ENCODE data around the gene TTC1. TPM values are rescaled to one million over a fixed set of nuclear protein-coding genes. Genes with fewer than 3 reads are reported as not detected.

Gene TTC1
- total RNA-seq, 1 donor from 2014 or later, result 50.0 TPM

DNA sequence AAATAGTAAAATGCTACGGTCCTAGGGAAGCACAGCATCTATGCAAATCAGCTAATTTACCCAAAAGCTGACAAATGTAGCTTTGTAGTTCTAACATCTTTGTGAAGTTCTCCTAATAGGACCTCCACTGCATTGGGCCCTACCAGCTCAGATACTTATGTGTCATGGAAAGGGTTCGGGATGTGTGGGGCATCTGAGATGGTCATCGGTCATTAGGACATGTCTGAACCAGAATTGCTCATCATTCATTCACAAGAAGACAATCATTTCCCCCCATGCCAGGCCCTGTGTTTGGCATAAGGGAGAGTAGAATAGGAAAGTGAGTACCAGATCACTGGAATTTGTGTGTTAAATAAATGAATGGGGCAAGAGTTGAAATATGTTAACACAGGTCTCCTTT is 74.6 kb downstream of the TTC1 start:
- DNase-seq (ENCODE audit: low read depth in 2 of 2), result peak; percentile 44 to 58

DNA sequence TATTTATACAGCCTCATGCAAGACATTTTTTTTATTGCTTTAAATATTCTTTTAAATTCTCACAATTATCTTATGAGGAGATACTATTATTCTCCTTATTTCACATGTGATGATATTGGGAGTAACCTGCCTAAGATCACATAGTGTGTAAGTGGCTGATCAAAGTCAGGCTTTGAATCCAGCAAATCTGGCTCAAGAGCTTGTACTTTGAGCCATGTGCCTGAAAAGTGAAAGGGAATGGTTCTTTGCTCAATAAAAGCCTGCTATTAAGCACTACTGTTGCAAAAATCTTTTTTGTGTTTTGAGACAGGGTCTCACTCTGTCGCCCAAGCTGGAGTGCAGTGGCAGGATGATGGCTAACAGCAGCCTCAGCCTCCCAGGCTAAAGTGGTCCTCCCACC is 75.2 kb downstream of the TTC1 start:
- no peak for DNase-seq (ENCODE audit: low read depth in 2 of 2)

DNA sequence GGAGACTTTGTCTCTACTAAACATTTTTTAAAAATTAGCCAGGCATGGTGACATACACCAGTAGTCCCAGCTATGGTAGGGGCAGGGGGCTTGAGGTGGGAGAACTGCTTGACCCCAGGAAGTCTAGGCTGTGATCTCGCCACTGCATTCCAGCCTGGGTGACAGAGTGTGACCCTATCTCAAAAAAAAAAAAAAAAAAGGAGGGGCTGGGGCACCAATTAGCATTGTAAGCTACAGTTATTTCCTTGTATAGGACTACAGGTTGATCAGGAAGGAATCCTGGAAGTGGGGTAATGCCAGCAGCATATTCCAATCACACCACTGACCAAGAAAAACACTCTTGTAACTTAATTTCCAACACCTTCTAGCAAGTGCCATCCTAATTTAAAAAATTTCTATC is 78.3 kb downstream of the TTC1 start:
- no peak for DNase-seq (ENCODE audit: low read depth in 2 of 2)

DNA sequence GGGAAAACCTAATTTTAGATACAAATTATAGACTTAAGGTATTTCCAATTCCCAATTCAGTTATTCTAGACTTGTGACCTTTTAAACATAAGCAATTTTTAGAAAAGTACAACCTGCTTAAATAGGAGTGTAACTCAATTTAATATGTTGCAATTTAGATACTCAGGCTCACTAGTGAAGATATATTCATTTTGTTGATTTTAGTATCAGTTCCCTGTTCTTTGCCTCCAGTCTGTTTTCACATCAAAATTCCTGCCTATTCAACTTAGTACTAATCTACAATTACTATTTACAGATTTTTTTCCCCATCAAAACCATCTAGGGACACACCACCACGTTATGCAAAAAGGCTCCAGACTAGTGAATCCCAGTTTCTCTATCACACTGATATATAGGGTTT is 79.9 kb downstream of the TTC1 start:
- DNase-seq (ENCODE audit: low read depth in 2 of 2), result no peak

DNA sequence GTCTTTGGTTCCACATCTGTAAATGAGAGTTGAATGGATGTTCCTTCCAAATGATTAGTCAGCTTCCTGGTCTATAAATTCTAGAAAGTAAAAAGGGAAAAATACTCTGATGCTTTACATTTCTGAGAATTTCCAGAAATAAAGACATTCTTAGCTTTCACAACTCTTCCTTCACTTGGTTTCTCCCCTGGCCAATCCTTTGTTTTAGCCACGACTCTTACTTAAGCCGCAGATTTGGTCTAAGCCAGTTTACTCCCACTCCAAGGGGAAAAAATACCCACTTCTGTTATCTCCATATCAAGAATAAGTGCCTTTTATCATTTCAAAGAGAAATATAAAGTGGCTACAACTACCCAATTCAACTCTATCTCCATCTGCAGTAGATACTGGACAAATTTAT is 80.6 kb downstream of the TTC1 start:
- peak in 1 of 2 donors; percentile 32 for DNase-seq (ENCODE audit: low read depth in 2 of 2)

DNA sequence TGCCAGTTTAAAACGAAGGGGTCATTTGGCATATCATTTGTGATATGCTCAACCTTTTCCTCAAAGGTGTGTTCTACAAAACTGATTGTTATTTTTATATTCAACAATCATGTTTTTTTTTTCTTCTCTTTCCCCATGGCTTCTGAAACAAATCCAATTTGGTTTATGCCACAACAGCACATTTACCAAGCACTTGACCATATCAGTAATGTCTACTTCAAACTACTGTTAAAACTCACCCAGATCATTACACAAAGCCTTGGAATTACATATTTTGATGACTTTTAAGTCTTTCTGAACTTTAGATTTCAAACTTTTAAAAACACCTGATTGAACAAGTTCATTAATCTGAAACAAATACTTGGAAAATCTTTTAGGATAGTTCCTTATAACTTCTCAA is 81.1 kb downstream of the TTC1 start:
- DNase-seq (ENCODE audit: low read depth in 2 of 2), result no peak

DNA sequence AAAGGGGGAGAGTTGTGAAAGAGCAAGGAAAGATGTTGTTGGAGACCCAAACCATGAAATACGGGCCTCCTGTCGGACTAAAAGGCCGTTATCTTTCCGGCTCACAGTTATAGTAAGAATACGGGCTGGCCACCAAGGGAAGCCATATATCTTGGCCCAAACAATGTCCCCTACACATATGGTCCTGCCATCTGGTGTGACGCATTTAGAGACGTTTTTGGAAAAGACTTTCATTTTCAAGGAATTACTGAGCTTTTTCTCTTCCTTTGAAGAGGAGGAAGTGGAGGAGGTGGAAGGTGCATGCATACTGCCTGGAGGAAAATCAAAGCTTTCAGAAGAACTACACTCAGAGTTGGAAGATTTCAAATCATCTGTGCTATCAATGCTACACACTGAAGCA is 83.6 kb downstream of the TTC1 start:
- DNase-seq (ENCODE audit: low read depth in 2 of 2), result no peak

DNA sequence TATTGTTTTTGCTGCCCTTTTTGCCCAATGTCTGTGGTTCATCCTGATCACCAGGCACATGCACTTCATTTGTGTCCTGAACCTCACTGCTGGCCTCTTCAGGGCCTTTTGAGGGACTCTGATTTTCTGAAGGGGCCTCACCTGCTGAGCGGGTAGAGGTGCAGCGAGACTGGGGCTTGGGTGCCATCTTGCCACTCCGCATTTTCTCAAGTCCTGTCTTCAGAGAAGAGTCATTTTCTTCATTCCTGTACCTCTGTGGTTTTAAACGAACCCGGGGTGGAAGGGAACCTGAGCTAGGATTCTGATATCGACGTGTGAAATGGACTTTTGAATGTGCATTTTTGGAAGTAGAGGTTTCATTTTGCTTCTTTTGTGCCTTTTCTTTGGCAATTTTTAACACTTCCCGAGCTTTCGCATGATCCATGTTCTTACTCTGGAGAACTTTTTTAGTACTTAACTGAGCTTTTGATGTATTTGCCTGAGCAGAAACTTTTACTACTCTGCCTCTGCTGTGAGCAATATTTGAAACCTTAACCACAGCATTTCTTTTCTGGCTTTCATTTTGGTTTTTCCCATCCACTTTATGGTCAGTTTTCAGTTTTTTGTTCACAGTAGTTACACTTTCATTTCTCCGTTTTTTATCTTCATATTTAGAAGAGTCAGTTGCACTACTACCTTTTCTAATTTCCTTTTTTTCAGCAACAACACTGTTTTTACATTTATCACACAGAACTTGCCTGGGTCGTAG is 84.2 kb downstream of the TTC1 start:
- no peak for DNase-seq (ENCODE audit: low read depth in 2 of 2)

DNA sequence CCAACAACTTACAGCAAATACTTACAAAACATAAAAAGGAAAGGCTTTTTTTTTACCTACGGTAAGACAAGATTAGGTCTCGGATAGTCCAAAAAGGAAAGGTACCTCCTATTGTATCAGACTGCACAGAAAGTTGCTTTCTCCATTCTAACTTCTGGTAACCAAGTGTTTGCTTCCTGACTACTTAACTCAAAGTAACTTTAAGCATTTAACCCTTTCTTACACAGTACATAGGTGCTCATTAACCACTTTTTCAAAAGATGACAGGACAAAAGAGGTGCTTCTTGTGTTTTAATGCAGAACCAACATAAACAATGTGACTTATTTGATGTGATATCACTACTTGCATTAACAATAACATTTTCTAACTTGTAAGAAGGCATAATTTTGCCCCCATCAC is 87.2 kb downstream of the TTC1 start:
- no peak for DNase-seq (ENCODE audit: low read depth in 2 of 2)

DNA sequence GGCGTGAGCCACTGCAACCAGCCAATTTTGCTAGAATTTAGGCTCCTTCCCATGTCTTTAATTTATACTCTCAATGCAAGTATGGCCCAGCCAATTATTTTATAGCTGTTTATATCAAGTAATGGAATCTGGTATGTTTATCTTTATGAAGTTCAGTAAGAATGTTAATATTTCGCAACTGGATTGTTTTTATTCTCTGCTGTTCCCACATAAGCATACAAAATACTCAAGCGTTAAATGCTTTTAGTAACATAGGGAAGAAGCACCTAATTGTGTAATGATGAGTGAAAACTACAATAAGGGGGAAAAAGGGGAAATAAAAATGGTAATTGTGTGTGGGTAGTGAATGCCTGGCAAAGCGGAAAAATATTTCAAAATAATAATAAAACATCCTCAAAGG is 89.1 kb downstream of the TTC1 start:
- DNase-seq (ENCODE audit: low read depth in 2 of 2), result no peak

DNA sequence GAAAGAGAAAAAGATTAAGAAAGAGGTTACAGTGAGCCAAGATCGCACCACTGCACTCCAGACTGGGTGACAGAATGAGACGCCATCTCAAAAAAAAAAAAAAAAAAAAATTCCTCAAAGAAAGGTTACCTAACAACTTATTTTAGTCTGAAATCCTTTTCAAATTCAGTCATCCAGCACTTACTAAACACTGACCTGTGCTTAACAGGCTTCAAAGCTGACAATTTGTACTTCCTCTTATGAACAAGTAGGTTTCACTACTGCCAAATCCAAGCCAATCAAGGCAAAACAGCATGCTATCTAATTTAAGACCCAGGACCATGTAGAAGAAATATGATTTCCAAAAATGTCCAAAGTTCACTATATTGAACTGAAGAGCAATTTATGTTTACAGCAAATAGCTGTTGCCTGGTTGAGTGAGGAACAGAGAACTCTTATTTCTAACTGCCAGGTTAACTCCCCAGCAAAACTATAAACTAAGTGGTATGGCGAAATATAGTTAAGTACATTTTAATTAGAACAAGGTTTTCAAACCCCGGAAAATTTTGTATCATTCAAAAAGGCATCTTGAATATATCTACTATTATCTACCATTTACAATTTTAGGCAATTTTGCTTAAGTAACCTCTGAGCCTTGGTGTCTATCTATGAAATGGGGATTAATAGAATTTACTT is 96.9 kb downstream of the TTC1 start:
- DNase-seq (ENCODE audit: low read depth in 2 of 2), result peak; percentile 15 to 31

DNA sequence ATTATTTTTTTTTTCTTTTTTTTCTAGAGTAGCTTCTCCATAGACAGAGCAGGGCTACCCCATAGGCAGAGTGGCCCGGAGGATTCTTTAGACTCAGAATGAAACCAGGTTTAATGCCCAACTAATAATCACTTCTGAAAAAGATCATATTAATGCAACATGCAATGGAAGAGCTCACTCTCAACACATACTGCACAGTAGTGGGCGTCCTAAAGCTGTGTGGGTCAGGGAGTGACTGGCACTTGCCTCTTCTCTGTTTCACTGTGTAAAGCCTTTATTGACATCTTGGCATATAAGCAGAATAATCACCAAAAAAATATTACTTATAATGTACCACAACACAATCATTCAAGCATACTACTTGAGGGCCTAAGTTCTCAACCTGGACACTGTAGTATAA is 99.2 kb downstream of the TTC1 start:
- no peak for DNase-seq (ENCODE audit: low read depth in 2 of 2)

Other genes with a start within 250 kb of the TTC1 start
- gene ADRA1B, start 92.7 kb upstream of the TTC1 start, total RNA-seq, result under 0.01 and 0.22 TPM in 2 replicates
- 7.2 and 13.7 TPM in 2 replicates for gene PWWP2A, start 110.3 kb downstream of the TTC1 start, total RNA-seq
- not detected in 2 replicates for gene FABP6, start 220.4 kb downstream of the TTC1 start, total RNA-seq

Data from lung microvascular endothelial cell (primary cell).